Memory B cell (primary cell): ENCODE measurements around the gene TBL1XR1.
A peak's percentile ranks its signal among the peaks of the same experiment; 100 is the strongest.
"Not testable (repeated sequence)": the region's sequence is repeated elsewhere in the genome, so short reads cannot be mapped to it uniquely, and the experiment has no call there.

Experiments
- ATAC-seq: fragments of 150-1000 bp; cut with Tn5 transposase; 2 replicates; pipeline ENCODE4 v1.10.0; 2021; ENCODE audit warnings: low read depth, mild to moderate bottlenecking, moderate library complexity
- DNase-seq, 2 donors: peaks; one replicate each; pipeline ENCODE4 v3.0.0; 2022; ENCODE audit warnings: low spot score in 2 of 2
- H3K27ac Mint-ChIP-seq: one replicate; pipeline ENCODE4 v1.8.0; 2022; ENCODE audit warnings: mild to moderate bottlenecking, moderate library complexity, mixed read lengths
- H3K27me3 Mint-ChIP-seq: one replicate; pipeline ENCODE4 v1.8.0; 2022; ENCODE audit warnings: mixed read lengths
- H3K36me3 Mint-ChIP-seq: one replicate; pipeline ENCODE4 v1.8.0; 2022; ENCODE audit warnings: mild to moderate bottlenecking, mixed read lengths
- H3K4me1 Mint-ChIP-seq: one replicate; pipeline ENCODE4 v1.8.0; 2022; ENCODE audit warnings: mixed read lengths
- H3K4me3 Mint-ChIP-seq: one replicate; pipeline ENCODE4 v1.8.0; 2022; ENCODE audit warnings: mild to moderate bottlenecking, moderate library complexity, mixed read lengths
- H3K9me3 Mint-ChIP-seq: one replicate; pipeline ENCODE4 v1.8.0; 2022; ENCODE audit warnings: mixed read lengths

Gene TBL1XR1

GRCh38 chr3:177197727-177198460 is 612 bp upstream of the TBL1XR1 start:
- H3K9me3 Mint-ChIP-seq: no peaks in the 10 kb centered on the region
- peak overlapping the region; percentile 91 for H3K27ac Mint-ChIP-seq
- DNase-seq: peak; percentile 47 to 71
- no peaks in the 10 kb centered on the region for H3K27me3 Mint-ChIP-seq
- peak; percentile 41 for ATAC-seq
- H3K4me3 Mint-ChIP-seq: peak overlapping the region; percentile 73
- H3K36me3 Mint-ChIP-seq: peaks cover 7% of the 10 kb centered on the region
- peaks cover 38% of the 10 kb centered on the region for H3K4me1 Mint-ChIP-seq

GRCh38 chr3:177196456-177197040 is 734 bp downstream of the TBL1XR1 start:
- Mint-ChIP-seq H3K27me3 (no peaks in the 10 kb centered on the region), H3K27ac (peak overlapping the region; percentile 91), H3K9me3 (peaks cover under 1% of the 10 kb centered on the region), H3K4me3 (peak overlapping the region; percentile 94), H3K36me3 (peaks cover 7% of the 10 kb centered on the region), H3K4me1 (peaks cover 37% of the 10 kb centered on the region)
- peak; percentile 6 for ATAC-seq
- DNase-seq: peak in 1 of 2 donors; percentile 70

DNA sequence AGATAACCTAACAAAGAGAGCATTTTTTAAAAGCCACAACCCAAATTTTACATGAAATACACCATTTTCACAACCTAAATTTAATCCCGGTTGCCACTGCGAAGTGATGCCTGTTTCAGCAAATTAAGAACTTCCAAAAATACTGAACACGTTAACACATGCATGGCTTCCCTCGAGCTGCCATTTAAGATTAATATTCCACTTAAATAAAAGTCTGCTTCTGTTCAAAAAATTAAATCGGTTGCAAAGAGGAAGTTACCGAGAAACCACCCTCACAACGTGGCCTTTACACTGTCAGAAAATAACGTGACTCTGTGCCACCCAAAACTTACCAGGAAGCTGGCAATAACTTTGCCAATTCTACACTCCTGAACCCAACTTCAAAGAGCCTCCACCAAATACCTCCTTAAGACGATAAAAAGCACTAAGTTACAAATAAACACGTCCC is 1.2 kb downstream of the TBL1XR1 start:
- peak; percentile 34 for ATAC-seq
- Mint-ChIP-seq H3K27ac (peak overlapping the region; percentile 91), H3K4me1 (peaks cover 40% of the 10 kb centered on the region), H3K27me3 (no peaks in the 10 kb centered on the region), H3K4me3 (peak overlapping the region; percentile 94), H3K36me3 (peaks cover 7% of the 10 kb centered on the region), H3K9me3 (peaks cover 2% of the 10 kb centered on the region)
- DNase-seq: peak in 1 of 2 donors; percentile 42

DNA sequence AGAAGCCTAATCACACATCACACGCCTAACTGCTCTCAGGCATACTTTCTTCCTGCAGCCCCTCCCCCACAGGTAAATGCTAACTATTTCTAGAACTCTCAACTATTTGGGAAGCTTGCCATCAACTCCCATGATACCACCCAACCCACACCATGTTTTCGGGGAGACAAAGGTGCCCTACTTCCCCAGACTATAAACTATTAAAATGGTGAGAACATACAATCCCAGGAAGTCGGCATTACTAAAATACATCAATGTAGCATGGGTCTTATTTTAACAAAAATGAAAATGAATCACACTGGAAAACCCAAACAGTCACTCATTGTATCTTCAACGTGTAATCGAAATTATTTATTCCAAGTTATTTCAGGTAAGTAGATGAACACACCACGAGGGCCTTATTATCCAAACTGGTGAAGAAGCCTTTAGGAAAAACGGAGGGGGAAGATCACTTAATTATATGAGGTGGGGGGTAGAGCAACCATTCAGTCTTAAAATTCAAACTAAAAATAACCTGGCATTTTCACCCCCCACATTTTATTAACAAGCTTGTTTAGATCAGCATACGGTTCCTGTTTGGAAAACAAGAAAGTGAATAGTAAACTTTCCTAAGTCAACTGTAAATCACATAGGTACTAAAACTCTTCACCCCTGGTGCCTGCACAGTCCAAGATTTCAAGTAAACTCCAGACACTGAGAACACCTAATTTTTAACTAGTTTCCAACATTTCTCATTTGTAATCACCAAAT is 1.9 kb downstream of the TBL1XR1 start:
- DNase-seq: no peak
- peaks cover 7% of the 10 kb centered on the region for H3K36me3 Mint-ChIP-seq

GRCh38 chr3:177194299-177194698 is 3.0 kb downstream of the TBL1XR1 start:
- Mint-ChIP-seq H3K27ac (peak overlapping the region; percentile 91), H3K36me3 (peaks cover 7% of the 10 kb centered on the region), H3K4me3 (peak overlapping the region; percentile 94), H3K9me3 (peaks cover 2% of the 10 kb centered on the region), H3K4me1 (peaks cover 41% of the 10 kb centered on the region), H3K27me3 (no peaks in the 10 kb centered on the region)
- no peak for DNase-seq
- ATAC-seq: no peak

More for the DNA sequence above, 1.9 kb downstream of the TBL1XR1 start:
- H3K4me3 Mint-ChIP-seq: peak overlapping the region; percentile 94
- H3K9me3 Mint-ChIP-seq: peaks cover 2% of the 10 kb centered on the region
- H3K4me1 Mint-ChIP-seq: peaks cover 45% of the 10 kb centered on the region
- ATAC-seq: no peak
- peak overlapping the region; percentile 91 for H3K27ac Mint-ChIP-seq
- H3K27me3 Mint-ChIP-seq: no peaks in the 10 kb centered on the region

DNA sequence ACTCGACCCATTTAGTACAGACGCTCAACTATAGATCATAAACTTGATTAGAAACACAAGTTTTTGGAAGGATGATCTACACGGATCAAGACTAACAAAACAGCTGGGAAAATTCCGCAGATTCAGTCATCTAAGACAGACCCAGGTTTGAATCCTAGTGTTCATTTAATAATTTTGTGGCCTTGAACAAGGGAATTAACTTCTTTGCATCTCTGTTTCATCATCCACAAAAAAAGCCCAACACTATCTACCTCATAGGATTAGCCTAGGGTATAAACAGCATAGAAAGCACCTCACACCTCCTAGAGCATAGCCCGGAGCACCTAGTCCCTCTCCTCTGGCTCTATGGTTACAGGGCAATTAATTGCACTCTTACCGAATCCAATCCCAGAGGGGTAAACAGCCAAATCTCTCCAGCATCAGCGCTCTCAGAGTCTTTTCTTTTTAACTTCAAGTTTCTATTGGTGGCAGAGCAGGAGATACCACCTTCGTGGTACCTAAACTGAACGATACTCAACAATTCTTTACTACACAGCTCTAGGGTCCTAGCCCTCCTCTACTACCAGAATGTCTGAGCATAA is 3.5 kb downstream of the TBL1XR1 start:
- Mint-ChIP-seq H3K4me3 (peak overlapping the region; percentile 94), H3K27ac (peak overlapping the region; percentile 91), H3K4me1 (peaks cover 36% of the 10 kb centered on the region), H3K27me3 (no peaks in the 10 kb centered on the region), H3K9me3 (peaks cover 2% of the 10 kb centered on the region), H3K36me3 (peaks cover 7% of the 10 kb centered on the region)
- ATAC-seq (no peak), DNase-seq (no peak)

- not testable (repeated sequence) for H3K9me3 Mint-ChIP-seq, ATAC-seq, DNase-seq, H3K27me3 Mint-ChIP-seq, H3K27ac Mint-ChIP-seq, H3K36me3 Mint-ChIP-seq
- H3K4me1 Mint-ChIP-seq: peaks cover 35% of the 10 kb centered on the region
- H3K4me3 Mint-ChIP-seq: peak overlapping the region; percentile 9
Measured at GRCh38 chr3:177193275-177193674, 4.0 kb downstream of the TBL1XR1 start.

- Mint-ChIP-seq H3K9me3 (peaks cover 2% of the 10 kb centered on the region), H3K4me3 (peak overlapping the region; percentile 46), H3K4me1 (peaks cover 42% of the 10 kb centered on the region), H3K27me3 (no peaks in the 10 kb centered on the region), H3K36me3 (peaks cover 9% of the 10 kb centered on the region), H3K27ac (peak overlapping the region; percentile 87)
- DNase-seq (no peak), ATAC-seq (peak; percentile 60)
Measured at GRCh38 chr3:177190756-177191681, 6.3 kb downstream of the TBL1XR1 start.

GRCh38 chr3:177190184-177190583 is 7.1 kb downstream of the TBL1XR1 start:
- H3K4me3 Mint-ChIP-seq, ATAC-seq, H3K36me3 Mint-ChIP-seq, DNase-seq, H3K9me3 Mint-ChIP-seq, H3K27me3 Mint-ChIP-seq, H3K27ac Mint-ChIP-seq: not testable (repeated sequence)
- peaks cover 41% of the 10 kb centered on the region for H3K4me1 Mint-ChIP-seq

- Mint-ChIP-seq H3K27ac (peak overlapping the region; percentile 31), H3K4me1 (peaks cover 36% of the 10 kb centered on the region)
- H3K36me3 Mint-ChIP-seq, DNase-seq, H3K27me3 Mint-ChIP-seq, ATAC-seq, H3K4me3 Mint-ChIP-seq, H3K9me3 Mint-ChIP-seq: not testable (repeated sequence)
Measured at GRCh38 chr3:177188325-177188724, 9.0 kb downstream of the TBL1XR1 start.

- no peaks in the 10 kb centered on the region for H3K9me3 Mint-ChIP-seq
- no peaks in the 10 kb centered on the region for H3K27me3 Mint-ChIP-seq
- H3K4me3 Mint-ChIP-seq: no peak overlapping the region
- H3K27ac Mint-ChIP-seq: peak overlapping the region; percentile 38
- peaks cover 39% of the 10 kb centered on the region for H3K4me1 Mint-ChIP-seq
- H3K36me3 Mint-ChIP-seq: peaks cover 2% of the 10 kb centered on the region
- DNase-seq (no peak), ATAC-seq (no peak)
Measured at GRCh38 chr3:177186306-177186705, 11.0 kb downstream of the TBL1XR1 start.

DNA sequence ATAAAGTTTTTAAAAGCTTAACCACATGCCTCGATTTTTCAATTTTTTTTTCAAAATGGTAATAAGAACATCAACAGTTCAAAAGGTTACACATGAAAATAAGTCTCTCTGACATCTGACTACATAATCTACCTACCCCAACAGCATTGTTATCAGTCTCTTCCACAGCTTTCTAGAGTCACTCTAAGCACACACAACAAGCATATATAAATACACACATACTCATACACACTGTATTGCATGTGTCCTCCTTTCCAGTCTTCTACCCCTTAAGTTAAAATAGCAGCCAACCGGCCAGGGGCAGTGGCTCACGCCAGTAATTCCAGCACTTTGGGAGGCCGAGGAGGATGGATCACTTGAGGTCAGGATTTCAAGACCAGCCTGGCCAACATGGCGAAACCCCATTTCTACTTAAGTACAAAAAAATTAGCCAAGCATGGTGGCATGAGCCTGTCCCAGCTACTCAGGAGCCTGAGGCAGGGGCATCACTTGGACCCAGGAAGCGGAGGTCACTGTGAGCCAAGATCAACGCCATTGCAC is 12.2 kb downstream of the TBL1XR1 start:
- Mint-ChIP-seq H3K9me3 (no peaks in the 10 kb centered on the region), H3K36me3 (peaks cover 2% of the 10 kb centered on the region), H3K27ac (peak overlapping the region; percentile 8), H3K27me3 (no peaks in the 10 kb centered on the region), H3K4me3 (no peak overlapping the region), H3K4me1 (peaks cover 39% of the 10 kb centered on the region)
- DNase-seq (no peak), ATAC-seq (no peak)

- H3K27me3 Mint-ChIP-seq, ATAC-seq, H3K4me3 Mint-ChIP-seq, H3K9me3 Mint-ChIP-seq, H3K36me3 Mint-ChIP-seq, DNase-seq: not testable (repeated sequence)
- Mint-ChIP-seq H3K27ac (peak overlapping the region; percentile 8), H3K4me1 (peaks cover 42% of the 10 kb centered on the region)
Measured at GRCh38 chr3:177184602-177185001, 12.7 kb downstream of the TBL1XR1 start.
